ENCODE results near the gene PABPC3. TPM values are rescaled to one million over a fixed set of nuclear protein-coding genes. Genes with fewer than 3 reads are reported as not detected.

The PABPC3 gene
- total RNA-seq, 1 donor from 2014 or later = 0.23 TPM

DNA sequence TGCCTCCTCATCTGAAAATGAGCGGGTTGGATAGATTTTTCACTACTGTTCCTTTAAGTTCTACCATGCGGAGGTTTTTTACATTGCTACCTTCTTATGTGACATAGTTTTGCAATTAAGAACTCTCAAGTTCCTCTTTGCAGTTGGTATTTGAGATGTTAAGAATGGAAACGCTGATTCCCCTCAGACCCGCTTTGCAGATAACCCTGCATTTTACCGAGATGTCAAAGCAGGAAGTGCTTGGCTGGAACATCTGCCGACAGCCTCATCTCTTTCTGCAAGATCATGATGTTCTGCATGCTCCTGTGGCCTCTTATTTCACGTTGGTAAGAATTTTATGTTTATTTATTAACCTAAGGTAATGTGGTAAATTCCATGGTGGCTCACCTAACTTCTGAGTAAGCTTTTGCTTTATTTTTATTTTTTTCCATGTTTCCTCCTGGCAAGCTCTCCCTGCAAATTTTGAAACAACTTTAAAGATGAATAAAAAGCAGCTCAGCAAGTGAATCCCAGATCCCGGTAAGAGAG lies 22.5 kb downstream of the PABPC3 start:
- no peak for DNase-seq (ENCODE audit: low read depth)
- no peak for TF ChIP-seq CTCF (conservative IDR thresholded peaks at IDR 0.05; ENCODE audit: low read depth, low read length)
- no peak overlapping the region for H3K4me3 ChIP-seq (ENCODE audit: low read depth, low read length)

DNA sequence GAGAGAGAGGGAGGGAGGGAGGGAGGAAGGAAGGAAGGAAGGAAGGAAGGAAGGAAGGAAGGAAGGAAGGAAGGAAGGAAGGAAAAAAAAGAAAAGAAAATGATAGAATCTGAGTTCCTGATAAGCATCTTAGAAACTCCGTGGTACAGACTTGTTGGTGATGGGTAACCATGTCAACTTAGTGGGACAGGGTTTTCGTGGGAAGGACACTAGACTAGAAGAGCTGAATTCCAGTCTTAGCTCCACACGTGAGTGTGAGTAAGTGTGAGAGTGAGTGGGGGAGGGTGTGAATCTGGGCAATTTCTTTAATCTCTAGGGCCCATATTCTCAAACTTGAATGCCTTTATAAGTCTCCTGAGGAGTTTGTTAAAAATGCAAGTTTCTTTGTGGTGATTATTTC lies 35.0 kb downstream of the PABPC3 start:
- TF ChIP-seq CTCF (conservative IDR thresholded peaks at IDR 0.05; ENCODE audit: low read depth, low read length) = no peak
- no peak for DNase-seq (ENCODE audit: low read depth)
- H3K4me3 ChIP-seq (ENCODE audit: low read depth, low read length) = no peak overlapping the region

DNA sequence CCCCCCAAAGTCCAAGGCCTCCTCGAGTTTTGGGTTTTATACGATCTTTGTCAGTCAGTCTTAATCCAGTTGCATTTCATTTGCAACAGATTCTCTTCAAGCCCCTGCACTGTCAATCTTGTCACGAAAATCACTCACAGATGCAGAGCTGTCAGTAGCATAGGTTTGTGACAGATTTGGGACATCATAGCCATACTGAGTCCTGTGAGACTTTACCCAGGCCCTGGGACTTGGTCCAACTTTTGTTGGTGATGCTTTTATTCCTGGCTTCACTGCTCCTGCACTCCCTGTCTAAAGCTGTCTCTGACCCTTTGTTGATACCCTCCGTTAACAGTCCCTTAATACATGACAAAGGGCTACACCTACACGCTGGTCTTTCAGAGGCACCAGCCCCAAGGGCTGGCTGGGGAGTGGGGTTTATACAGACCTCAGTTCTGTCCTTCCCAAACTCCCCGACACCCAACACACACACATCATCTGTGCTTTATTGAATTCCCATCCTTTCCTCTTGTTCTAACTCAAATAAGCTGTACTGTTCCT lies 36.0 kb downstream of the PABPC3 start:
- no peak for TF ChIP-seq CTCF (conservative IDR thresholded peaks at IDR 0.05; ENCODE audit: low read depth, low read length)
- DNase-seq (ENCODE audit: low read depth) = no peak
- H3K4me3 ChIP-seq (ENCODE audit: low read depth, low read length) = no peak overlapping the region

- DNase-seq (ENCODE audit: low read depth) = no peak
- no peak for TF ChIP-seq CTCF (conservative IDR thresholded peaks at IDR 0.05; ENCODE audit: low read depth, low read length)
- H3K4me3 ChIP-seq (ENCODE audit: low read depth, low read length) = no peak overlapping the region
These were observed 36.9 kb downstream of the PABPC3 start for GRCh38 chr13:25132751-25133390.

- TF ChIP-seq CTCF (conservative IDR thresholded peaks at IDR 0.05; ENCODE audit: low read depth, low read length) = no peak
- DNase-seq (ENCODE audit: low read depth) = no peak
- no peak overlapping the region for H3K4me3 ChIP-seq (ENCODE audit: low read depth, low read length)
These were observed 40.0 kb downstream of the PABPC3 start for GRCh38 chr13:25135896-25136295.

DNA sequence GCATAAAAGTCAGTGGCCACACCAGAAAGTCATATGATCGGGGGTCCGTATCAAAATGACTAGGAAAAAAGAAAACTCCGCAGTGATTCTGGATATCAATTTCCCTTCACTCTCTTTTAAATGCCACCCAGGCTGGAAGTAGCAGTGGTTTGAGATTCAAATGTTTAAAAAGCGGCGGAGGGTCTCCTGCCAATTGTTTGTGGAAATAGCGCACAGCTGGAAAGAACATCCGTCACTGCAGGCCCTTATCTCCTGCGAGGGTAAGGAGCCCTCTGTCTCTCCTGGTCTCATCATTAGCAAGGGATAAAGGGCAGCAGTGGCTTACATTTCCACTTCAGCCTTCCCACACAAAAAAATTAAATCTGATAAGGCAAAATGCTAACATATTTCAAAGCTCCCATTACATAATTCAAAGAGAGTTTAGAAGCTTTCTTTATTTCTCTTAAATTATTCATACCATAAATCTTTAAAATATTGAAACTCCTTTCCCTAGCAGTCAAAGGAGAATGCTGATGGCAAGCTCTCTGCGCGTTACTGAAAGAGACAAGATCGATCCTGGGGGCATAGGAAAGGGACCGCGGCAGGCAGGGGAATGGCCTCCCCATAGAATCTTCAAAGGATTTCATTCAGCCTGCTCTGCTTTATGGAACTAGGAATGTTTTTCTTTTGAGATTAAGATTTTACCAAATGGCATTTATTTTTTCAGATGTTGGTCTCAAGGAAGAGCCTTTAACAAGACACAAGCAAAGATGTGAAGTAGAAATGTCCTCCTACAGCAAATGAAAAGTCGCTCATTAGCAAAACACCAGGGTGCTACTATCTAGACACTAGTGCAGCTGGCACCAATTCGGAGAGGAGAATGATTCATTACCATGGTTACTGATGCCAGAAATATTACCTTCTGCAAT lies 41.2 kb downstream of the PABPC3 start:
- H3K4me3 ChIP-seq (ENCODE audit: low read depth, low read length) = no peak overlapping the region
- TF ChIP-seq CTCF (conservative IDR thresholded peaks at IDR 0.05; ENCODE audit: low read depth, low read length) = no peak

More for the DNA sequence above, 41.2 kb downstream of the PABPC3 start:
- no peak for DNase-seq (ENCODE audit: low read depth)

Measured in epithelial cell of proximal tubule (primary cell).